DND-41 (cell line): ENCODE measurements around the gene RBMS1.

Experiments
- ATAC-seq: fragments of 200-7000 bp; cut with Tn5 transposase; 3 replicates; pipeline ENCODE4 v1.9.1; 2021; ENCODE audit warnings: low read depth; ENCODE audit not compliant: insufficient read depth
- DNase-seq: peaks from one replicate; pipeline ENCODE4 v3.0.0-alpha.2; 2020
- H2AFZ ChIP-seq: 2 replicates; pipeline ENCODE4 v1.6.0; 2012; ENCODE audit warnings: low read depth, low read length
- H3K27ac ChIP-seq: 2 replicates; pipeline ENCODE4 v1.5.1; 2012; ENCODE audit warnings: low read length, inconsistent platforms
- H3K27me3 ChIP-seq: fragments of 200-600 bp; sonication (generic); 2 replicates; pipeline ENCODE4 v1.6.0; 2012; ENCODE audit warnings: low read length, mild to moderate bottlenecking, inconsistent platforms; ENCODE audit not compliant: insufficient read depth, poor library complexity
- H3K36me3 ChIP-seq: 2 replicates; pipeline ENCODE4 v1.5.1; 2012; ENCODE audit warnings: low read length, inconsistent platforms; ENCODE audit not compliant: insufficient read depth
- H3K4me1 ChIP-seq: 2 replicates; pipeline ENCODE4 v1.5.1; 2012; ENCODE audit warnings: mild to moderate bottlenecking, low read length; ENCODE audit not compliant: insufficient read depth
- H3K4me2 ChIP-seq: 2 replicates; pipeline ENCODE4 v1.6.0; 2012; ENCODE audit warnings: mild to moderate bottlenecking, moderate library complexity, low read length, inconsistent platforms; ENCODE audit not compliant: insufficient read depth
- H3K4me3 ChIP-seq, 2 experiments: fragments of 200-600 bp in 1 of 2; shearing (Covaris generic) in 1 of 2; 2 replicates each; pipeline ENCODE4 v1.5.1; 2012 to 2016; ENCODE audit warnings: inconsistent platforms in 2 of 2, low read length in 2 of 2, mild to moderate bottlenecking in 2 of 2, low read depth in 1 of 2, moderate library complexity in 1 of 2
- H3K79me2 ChIP-seq: 2 replicates; pipeline ENCODE4 v1.6.0; 2012; ENCODE audit warnings: low read length, inconsistent platforms; ENCODE audit not compliant: insufficient read depth
- H3K9ac ChIP-seq: 2 replicates; pipeline ENCODE4 v1.6.0; 2012; ENCODE audit warnings: low read depth, mild to moderate bottlenecking, inconsistent platforms, low read length, moderate library complexity
- H3K9me3 ChIP-seq: 2 replicates; pipeline ENCODE4 v1.5.1; 2012; ENCODE audit warnings: low read length, moderate library complexity, mild to moderate bottlenecking, inconsistent platforms; ENCODE audit not compliant: insufficient read depth, severe bottlenecking
- H4K20me1 ChIP-seq: 2 replicates; pipeline ENCODE4 v1.6.0; 2012; ENCODE audit warnings: low read length; ENCODE audit not compliant: insufficient read depth
- CTCF ChIP-seq: IDR thresholded peaks from 2 replicates; pipeline ENCODE4 v1.5.1; 2012; ENCODE audit warnings: borderline replicate concordance, low read length, moderate library complexity, mild to moderate bottlenecking; ENCODE audit not compliant: poor library complexity, severe bottlenecking; ENCODE audit errors: extremely low read depth
- EZH2 ChIP-seq: IDR thresholded peaks from 3 replicates; pipeline ENCODE4 v1.6.1; 2012; ENCODE audit warnings: borderline replicate concordance, low read depth, mild to moderate bottlenecking, moderate library complexity, low read length, inconsistent platforms; ENCODE audit not compliant: severe bottlenecking

The RBMS1 gene

DNA sequence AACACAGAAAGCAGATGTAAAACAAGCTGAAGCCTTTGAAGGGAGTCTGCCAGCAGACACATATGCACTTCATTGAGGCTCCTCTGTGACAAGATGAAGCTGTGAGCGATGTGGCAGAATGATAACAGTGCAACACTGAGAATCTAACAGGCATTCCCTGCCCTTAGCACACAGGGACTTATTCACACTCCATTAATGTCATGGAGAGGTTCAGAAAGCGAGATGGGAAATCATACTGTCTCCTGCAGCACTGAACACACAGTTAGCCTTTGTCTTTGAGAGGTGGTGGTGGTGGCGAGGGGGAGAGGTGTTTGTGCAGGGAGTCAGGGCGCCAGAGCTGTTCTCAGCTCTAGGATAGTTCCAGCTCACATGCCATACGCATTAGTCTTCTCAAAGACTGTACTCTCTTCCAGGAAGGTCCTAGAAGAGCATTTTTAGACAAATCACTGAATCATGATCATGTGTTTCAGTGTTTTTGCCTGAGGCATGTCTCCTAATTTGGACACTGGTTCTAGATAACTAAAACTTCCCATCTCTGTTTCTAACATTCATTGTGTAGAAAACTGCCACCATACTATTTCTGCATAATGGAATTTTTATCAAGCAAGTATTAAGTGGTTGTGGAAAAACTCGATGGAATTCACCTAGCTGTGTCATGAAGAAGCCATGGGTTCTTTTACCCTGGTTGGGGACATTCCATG, 200.1 kb downstream of the RBMS1 start:
- no peak overlapping the region for H2AFZ ChIP-seq
- H3K4me2 ChIP-seq = no peak overlapping the region
- H3K27me3 ChIP-seq = no peaks in the 10 kb centered on the region
- no peaks in the 10 kb centered on the region for H3K79me2 ChIP-seq
- TF ChIP-seq CTCF (no peak), EZH2 (no peak)
- no peak overlapping the region for H3K4me3 ChIP-seq
- ATAC-seq (no peak), DNase-seq (no peak)
- H3K9ac ChIP-seq = no peak overlapping the region
- H4K20me1 ChIP-seq = no peaks in the 10 kb centered on the region
- H3K27ac ChIP-seq = no peak overlapping the region
- peaks cover 44% of the 10 kb centered on the region for H3K36me3 ChIP-seq
- H3K9me3 ChIP-seq = no peaks in the 10 kb centered on the region
- peaks cover 31% of the 10 kb centered on the region for H3K4me1 ChIP-seq

DNA sequence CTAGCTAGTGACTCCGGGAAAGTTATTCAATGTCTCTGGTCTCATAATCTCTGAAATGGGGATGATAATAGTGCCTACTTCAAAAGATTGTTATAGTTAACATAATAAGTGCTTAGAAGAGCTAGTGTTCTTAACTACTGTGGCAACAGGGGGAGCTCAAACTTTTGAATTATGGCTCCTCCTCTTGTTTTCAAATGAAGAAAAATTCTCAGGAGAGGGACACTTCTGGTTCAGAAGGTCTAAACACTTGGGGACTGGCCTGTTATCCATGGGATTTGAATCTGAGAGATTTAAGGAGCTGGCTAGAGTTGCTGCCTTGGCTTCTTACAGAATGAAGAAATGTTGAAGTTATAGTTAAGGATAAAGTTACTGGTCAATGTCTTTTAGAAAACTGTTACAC, 201.4 kb downstream of the RBMS1 start:
- no peak overlapping the region for H2AFZ ChIP-seq
- H3K79me2 ChIP-seq = no peaks in the 10 kb centered on the region
- H3K9me3 ChIP-seq = no peaks in the 10 kb centered on the region
- no peak overlapping the region for H3K27ac ChIP-seq
- H3K9ac ChIP-seq = no peak overlapping the region
- TF ChIP-seq EZH2 (no peak), CTCF (no peak)
- peaks cover 39% of the 10 kb centered on the region for H3K36me3 ChIP-seq
- no peak overlapping the region for H3K4me2 ChIP-seq
- DNase-seq (no peak), ATAC-seq (no peak)
- H3K4me3 ChIP-seq = no peak overlapping the region
- no peaks in the 10 kb centered on the region for H4K20me1 ChIP-seq
- no peaks in the 10 kb centered on the region for H3K27me3 ChIP-seq
- peaks cover 24% of the 10 kb centered on the region for H3K4me1 ChIP-seq

- ATAC-seq (no peak), DNase-seq (no peak)
- Histone ChIP-seq H3K4me3 (no peak overlapping the region), H3K4me1 (peaks cover 16% of the 10 kb centered on the region), H3K9ac (no peak overlapping the region), H4K20me1 (no peaks in the 10 kb centered on the region), H2AFZ (no peak overlapping the region), H3K27me3 (no peaks in the 10 kb centered on the region), H3K36me3 (peaks cover 40% of the 10 kb centered on the region), H3K9me3 (no peaks in the 10 kb centered on the region), H3K27ac (no peak overlapping the region), H3K4me2 (no peak overlapping the region), H3K79me2 (no peaks in the 10 kb centered on the region)
- TF ChIP-seq CTCF (no peak), EZH2 (no peak)
Measured at GRCh38 chr2:160291382-160291781, 202.2 kb downstream of the RBMS1 start.
